Activated naive CD4-positive, alpha-beta T cell treated with anti-CD3 and anti-CD28 coated beads, Interleukin-2, amount 50 U/mL, for 24 hours (primary cell): ENCODE measurements around the gene SH3BP1.

ENCODE experiments used
- H3K27ac Mint-ChIP-seq: one replicate; pipeline ENCODE4 v1.8.0; 2021; ENCODE audit warnings: mild to moderate bottlenecking, mixed read lengths
- H3K27me3 Mint-ChIP-seq: one replicate; pipeline ENCODE4 v1.8.0; 2021; ENCODE audit warnings: mixed read lengths
- H3K36me3 Mint-ChIP-seq: one replicate; pipeline ENCODE4 v1.8.0; 2021; ENCODE audit warnings: mixed read lengths
- H3K4me1 Mint-ChIP-seq: one replicate; pipeline ENCODE4 v1.8.0; 2021; ENCODE audit warnings: mixed read lengths
- H3K4me3 Mint-ChIP-seq: one replicate; pipeline ENCODE4 v1.8.0; 2021; ENCODE audit warnings: mild to moderate bottlenecking, mixed read lengths
- H3K9me3 Mint-ChIP-seq: one replicate; pipeline ENCODE4 v1.8.0; 2021; ENCODE audit warnings: mixed read lengths

The SH3BP1 gene

GRCh38 chr22:37674951-37675929 is 35.8 kb downstream of the SH3BP1 start, which contains the start of gene LGALS1:
TSS of gene LGALS1 (plus strand) at chr22:37675636. CDS start at chr22:37675703, 67 bp downstream.
- Mint-ChIP-seq H3K27me3 (no peaks in the 10 kb centered on the region), H3K9me3 (no peaks in the 10 kb centered on the region), H3K4me1 (peaks cover 61% of the 10 kb centered on the region), H3K36me3 (no peaks in the 10 kb centered on the region), H3K4me3 (peak within 1 kb of the TSS; percentile 91), H3K27ac (peak within 1 kb of the TSS; percentile 96)

- Mint-ChIP-seq H3K4me3 (peak overlapping the region; percentile 91), H3K36me3 (no peaks in the 10 kb centered on the region), H3K27ac (peak overlapping the region; percentile 96), H3K27me3 (no peaks in the 10 kb centered on the region), H3K4me1 (peaks cover 59% of the 10 kb centered on the region), H3K9me3 (no peaks in the 10 kb centered on the region)
Observed at GRCh38 chr22:37675930-37676735, 36.7 kb downstream of the SH3BP1 start.

GRCh38 chr22:37676736-37677492 is 37.4 kb downstream of the SH3BP1 start:
- Mint-ChIP-seq H3K4me1 (peaks cover 58% of the 10 kb centered on the region), H3K27me3 (no peaks in the 10 kb centered on the region), H3K9me3 (no peaks in the 10 kb centered on the region), H3K36me3 (no peaks in the 10 kb centered on the region), H3K4me3 (peak overlapping the region; percentile 91), H3K27ac (peak overlapping the region; percentile 96)

- peak overlapping the region; percentile 96 for H3K27ac Mint-ChIP-seq
- no peaks in the 10 kb centered on the region for H3K36me3 Mint-ChIP-seq
- H3K27me3 Mint-ChIP-seq, result no peaks in the 10 kb centered on the region
- H3K9me3 Mint-ChIP-seq, result no peaks in the 10 kb centered on the region
- H3K4me3 Mint-ChIP-seq, result peak overlapping the region; percentile 91
- peaks cover 52% of the 10 kb centered on the region for H3K4me1 Mint-ChIP-seq
Observed at GRCh38 chr22:37677493-37677974, 38.1 kb downstream of the SH3BP1 start.

GRCh38 chr22:37678372-37678771 is 38.9 kb downstream of the SH3BP1 start:
- Mint-ChIP-seq H3K27me3 (no peaks in the 10 kb centered on the region), H3K36me3 (no peaks in the 10 kb centered on the region), H3K9me3 (no peaks in the 10 kb centered on the region), H3K4me1 (peaks cover 50% of the 10 kb centered on the region), H3K27ac (no peak overlapping the region), H3K4me3 (no peak overlapping the region)

- Mint-ChIP-seq H3K27ac (peak overlapping the region; percentile 75), H3K4me3 (no peak overlapping the region), H3K27me3 (no peaks in the 10 kb centered on the region), H3K9me3 (no peaks in the 10 kb centered on the region), H3K36me3 (no peaks in the 10 kb centered on the region), H3K4me1 (peaks cover 40% of the 10 kb centered on the region)
Observed at GRCh38 chr22:37679670-37680069, 40.2 kb downstream of the SH3BP1 start.

GRCh38 chr22:37680191-37680851 is 40.9 kb downstream of the SH3BP1 start:
- H3K4me3 Mint-ChIP-seq, result no peak overlapping the region
- H3K36me3 Mint-ChIP-seq, result no peaks in the 10 kb centered on the region
- no peaks in the 10 kb centered on the region for H3K9me3 Mint-ChIP-seq
- peaks cover 35% of the 10 kb centered on the region for H3K4me1 Mint-ChIP-seq
- no peaks in the 10 kb centered on the region for H3K27me3 Mint-ChIP-seq
- H3K27ac Mint-ChIP-seq, result no peak overlapping the region

GRCh38 chr22:37681001-37681424 is 41.5 kb downstream of the SH3BP1 start:
- Mint-ChIP-seq H3K36me3 (no peaks in the 10 kb centered on the region), H3K27me3 (no peaks in the 10 kb centered on the region), H3K27ac (no peak overlapping the region), H3K4me1 (peaks cover 30% of the 10 kb centered on the region), H3K4me3 (no peak overlapping the region), H3K9me3 (no peaks in the 10 kb centered on the region)

- Mint-ChIP-seq H3K4me3 (no peak overlapping the region), H3K36me3 (no peaks in the 10 kb centered on the region), H3K27me3 (no peaks in the 10 kb centered on the region), H3K4me1 (peaks cover 30% of the 10 kb centered on the region), H3K27ac (peak overlapping the region; percentile 81), H3K9me3 (no peaks in the 10 kb centered on the region)
Observed at GRCh38 chr22:37681556-37682049, 42.1 kb downstream of the SH3BP1 start.

GRCh38 chr22:37684803-37685615 is 45.5 kb downstream of the SH3BP1 start:
- peaks cover 10% of the 10 kb centered on the region for H3K36me3 Mint-ChIP-seq
- no peaks in the 10 kb centered on the region for H3K9me3 Mint-ChIP-seq
- peaks cover 34% of the 10 kb centered on the region for H3K4me1 Mint-ChIP-seq
- H3K27me3 Mint-ChIP-seq, result no peaks in the 10 kb centered on the region
- peak overlapping the region; percentile 98 for H3K4me3 Mint-ChIP-seq
- no peak overlapping the region for H3K27ac Mint-ChIP-seq

- H3K36me3 Mint-ChIP-seq, result peaks cover 13% of the 10 kb centered on the region
- no peaks in the 10 kb centered on the region for H3K9me3 Mint-ChIP-seq
- H3K27ac Mint-ChIP-seq, result peak within 1 kb of the TSS; percentile 98
- no peaks in the 10 kb centered on the region for H3K27me3 Mint-ChIP-seq
- peak within 1 kb of the TSS; percentile 98 for H3K4me3 Mint-ChIP-seq
- peaks cover 30% of the 10 kb centered on the region for H3K4me1 Mint-ChIP-seq
Observed at GRCh38 chr22:37686002-37686982, 46.8 kb downstream of the SH3BP1 start, which contains the start of gene NOL12. TSS of gene NOL12 (plus strand) at chr22:37686343. CDS start at chr22:37686393, 50 bp downstream.

- Mint-ChIP-seq H3K27me3 (no peaks in the 10 kb centered on the region), H3K4me3 (peak overlapping the region; percentile 26)
Observed at GRCh38 chr22:37690407-37690806, 50.9 kb downstream of the SH3BP1 start.

More at GRCh38 chr22:37690407-37690806, 50.9 kb downstream of the SH3BP1 start:
- Mint-ChIP-seq H3K27ac (no peak overlapping the region), H3K36me3 (peaks cover 16% of the 10 kb centered on the region), H3K4me1 (peaks cover 25% of the 10 kb centered on the region), H3K9me3 (no peaks in the 10 kb centered on the region)
